ENCODE measurements around the gene DUOXA1.

GRCh38 chr15:45150481-45150880 is 20.8 kb upstream of the DUOXA1 start:
- no peak for TF ChIP-seq CTCF (optimal IDR thresholded peaks at IDR 0.05 in 1 of 3, IDR thresholded peaks at IDR 0.05 in 1 of 3, conservative IDR thresholded peaks at IDR 0.05 in 1 of 3; ENCODE audit: extremely low read depth in 1 of 3, insufficient read depth in 2 of 3, low read length in 3 of 3)
- TF ChIP-seq EZH2 (IDR thresholded peaks at IDR 0.05; ENCODE audit: low read length): no peak

All from keratinocyte (primary cell).